Smooth muscle cell (in vitro differentiated cells): Measurements from ENCODE around the gene SCCPDH. TPM values are rescaled to one million over a fixed set of nuclear protein-coding genes. Genes with fewer than 3 reads are reported as not detected.
A peak's percentile ranks its signal among the peaks of the same experiment; 100 is the strongest.

Experiments used
- DNase-seq: peaks from one replicate; lab custom pipeline; 2025; ENCODE audit not compliant: unreplicated experiment; lab: John Stamatoyannopoulos, UW
- H2AFZ ChIP-seq: fragments of 200-600 bp; sonication (generic); 2 replicates; pipeline ENCODE4 v1.6.0; 2016; ENCODE audit warnings: antibody characterized with exemption, low read depth, mild to moderate bottlenecking
- H3F3A ChIP-seq: fragments of 200-600 bp; sonication (generic); 2 replicates; pipeline ENCODE4 v1.6.0; 2017; ENCODE audit warnings: antibody characterized with exemption, low read depth
- H3K27ac ChIP-seq: fragments of 200-600 bp; sonication (generic); 2 replicates; pipeline ENCODE4 v1.5.1; 2016; ENCODE audit warnings: low read depth, mild to moderate bottlenecking
- H3K27me3 ChIP-seq: fragments of 200-600 bp; sonication (generic); 2 replicates; pipeline ENCODE4 v1.6.1; 2016; ENCODE audit warnings: low read depth, mild to moderate bottlenecking
- H3K36me3 ChIP-seq: fragments of 200-600 bp; sonication (generic); 2 replicates; pipeline ENCODE4 v1.5.1; 2016; ENCODE audit warnings: low read depth
- H3K4me1 ChIP-seq: fragments of 200-600 bp; sonication (generic); 2 replicates; pipeline ENCODE4 v1.5.1; 2016; ENCODE audit warnings: low read depth
- H3K4me2 ChIP-seq: fragments of 200-600 bp; sonication (generic); 2 replicates; pipeline ENCODE4 v1.6.0; 2016; ENCODE audit warnings: mild to moderate bottlenecking
- H3K4me3 ChIP-seq: fragments of 200-600 bp; sonication (generic); 2 replicates; pipeline ENCODE4 v1.5.1; 2016; ENCODE audit warnings: mild to moderate bottlenecking
- H3K79me2 ChIP-seq: fragments of 200-600 bp; sonication (generic); 2 replicates; pipeline ENCODE4 v1.6.0; 2016; ENCODE audit warnings: low read depth, mild to moderate bottlenecking
- H3K9ac ChIP-seq: fragments of 200-600 bp; sonication (generic); 2 replicates; pipeline ENCODE4 v1.6.0; 2016; ENCODE audit warnings: low read depth
- H3K9me3 ChIP-seq: fragments of 200-600 bp; sonication (generic); replicated peaks from 2 replicates; pipeline ENCODE4 v1.5.1; 2016; ENCODE audit warnings: low read depth
- H4K20me1 ChIP-seq: fragments of 200-600 bp; sonication (generic); 2 replicates; pipeline ENCODE4 v1.6.0; 2016; ENCODE audit warnings: low read depth
- CTCF ChIP-seq: fragments of 200-600 bp; sonication (generic); IDR thresholded peaks from 2 replicates; pipeline ENCODE4 v1.5.1; 2017; ENCODE audit warnings: borderline replicate concordance, mild to moderate bottlenecking, antibody characterized with exemption; ENCODE audit not compliant: insufficient read depth, poor library complexity, severe bottlenecking
- WGBS: methylation state at CpG from one replicate; pipeline ENCODE4 v1.1.7; 2016; ENCODE audit warnings: low lambda C conversion rate; 5-methylcytosine and 5-hydroxymethylcytosine counted together
- polyA plus RNA-seq: library from polyadenylated mRNA; unstranded; fragments of >200 nt; fragmentation: Nextera tagmentation; extraction: Ambion mirVana; gene quantifications from 2 replicates; pipeline ENCODE4 v1.2.1, GENCODE V29; 2016
- total RNA-seq: library from RNA; depleted of rRNA; stranded (reverse); fragments of >200 nt; gene quantifications from 2 replicates; pipeline ENCODE4 v1.2.3, GENCODE V29; 2014

Gene SCCPDH
- total and polyA plus RNA-seq, 2 experiments from 2014 or later: 19.6 to 27.0 TPM

DNA sequence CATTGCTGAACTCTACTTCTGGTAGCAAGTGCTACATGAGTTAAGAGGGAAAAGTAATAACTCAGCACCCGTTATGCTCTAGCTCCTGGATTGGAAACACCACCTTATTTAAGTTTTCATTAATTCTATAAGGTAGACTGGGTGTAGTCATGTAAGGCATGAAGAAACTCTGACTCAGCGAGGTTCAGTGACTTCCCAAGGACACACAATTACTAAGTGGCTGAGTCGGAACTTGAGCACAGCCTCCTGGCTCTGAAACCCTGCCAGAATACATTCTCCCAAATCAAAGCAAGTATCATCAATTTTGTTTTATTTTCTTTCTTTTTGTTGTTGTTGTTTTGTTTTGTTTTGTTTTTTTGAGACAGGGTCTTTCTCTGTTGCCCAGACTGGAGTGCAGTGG is 29.1 kb upstream of the SCCPDH start:
- H3K9ac ChIP-seq: no peak overlapping the region
- H3K36me3 ChIP-seq: no peaks in the 10 kb centered on the region
- no peak for TF ChIP-seq CTCF
- 87% methylated on average over 3 of the region's 3 CpGs for WGBS
- no peak overlapping the region for H3K27ac ChIP-seq
- no peaks in the 10 kb centered on the region for H3K9me3 ChIP-seq
- no peaks in the 10 kb centered on the region for H4K20me1 ChIP-seq
- H3K4me1 ChIP-seq: no peaks in the 10 kb centered on the region
- no peaks in the 10 kb centered on the region for H3K27me3 ChIP-seq
- no peak overlapping the region for H3K4me3 ChIP-seq
- no peaks in the 10 kb centered on the region for H3F3A ChIP-seq
- H3K79me2 ChIP-seq: no peaks in the 10 kb centered on the region
- no peak overlapping the region for H2AFZ ChIP-seq
- no peak overlapping the region for H3K4me2 ChIP-seq
- DNase-seq: no peak

DNA sequence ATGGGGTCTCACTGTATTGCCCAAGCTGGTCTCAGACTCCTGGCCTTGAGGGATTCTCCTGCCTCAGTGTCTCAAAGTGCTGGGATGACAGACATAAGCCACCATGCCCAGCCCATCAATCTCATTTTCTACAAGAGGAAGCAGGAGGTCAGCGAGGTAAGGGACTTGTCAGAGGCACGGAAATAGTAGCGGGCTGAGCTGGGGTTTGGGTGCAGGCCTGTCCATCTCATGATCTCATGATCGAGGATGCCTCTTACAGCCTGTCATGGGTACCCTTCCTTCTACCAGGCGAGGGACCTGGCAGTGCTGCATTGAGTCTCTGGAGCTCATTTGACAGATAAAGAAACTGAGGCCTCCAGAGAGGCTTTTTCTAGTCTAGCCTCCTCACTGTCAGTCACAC is 28.5 kb upstream of the SCCPDH start:
- WGBS: 94% methylated on average over 5 of the region's 5 CpGs
- no peak for DNase-seq
- no peaks in the 10 kb centered on the region for H3K79me2 ChIP-seq
- no peaks in the 10 kb centered on the region for H4K20me1 ChIP-seq
- no peak overlapping the region for H2AFZ ChIP-seq
- H3K9me3 ChIP-seq: no peaks in the 10 kb centered on the region
- no peak for TF ChIP-seq CTCF
- no peak overlapping the region for H3K4me2 ChIP-seq
- no peaks in the 10 kb centered on the region for H3K36me3 ChIP-seq
- H3K4me1 ChIP-seq: no peaks in the 10 kb centered on the region
- H3K9ac ChIP-seq: no peak overlapping the region
- H3K4me3 ChIP-seq: no peak overlapping the region
- no peaks in the 10 kb centered on the region for H3K27me3 ChIP-seq
- H3F3A ChIP-seq: no peaks in the 10 kb centered on the region
- no peak overlapping the region for H3K27ac ChIP-seq

GRCh38 chr1:246698466-246699094 is 25.6 kb upstream of the SCCPDH start:
- no peak for TF ChIP-seq CTCF
- Histone ChIP-seq H3K4me3 (peak overlapping the region; percentile 42), H3K27ac (peak overlapping the region; percentile 32), H4K20me1 (no peaks in the 10 kb centered on the region), H3K36me3 (no peaks in the 10 kb centered on the region), H2AFZ (peak overlapping the region; percentile 64), H3K4me1 (no peaks in the 10 kb centered on the region), H3F3A (no peaks in the 10 kb centered on the region), H3K4me2 (peak overlapping the region; percentile 60), H3K9me3 (no peaks in the 10 kb centered on the region), H3K9ac (peak overlapping the region; percentile 78), H3K27me3 (no peaks in the 10 kb centered on the region), H3K79me2 (no peaks in the 10 kb centered on the region)
- WGBS: 82% methylated on average over 8 of the region's 8 CpGs
- no peak for DNase-seq
